ENCODE measurements around the gene ACYP1. TPM values are rescaled to one million over a fixed set of nuclear protein-coding genes. Genes with fewer than 3 reads are reported as not detected.

Gene ACYP1
- total RNA-seq, 4 donors from 2014 or later, result 6.6 to 36.0 (median 23.2) TPM

GRCh38 chr14:75094896-75095295, 31.1 kb upstream of the ACYP1 start:
- H3K27me3 ChIP-seq, result no peaks in the 10 kb centered on the region
- peaks cover 0 to 56% (median 21%) of the 10 kb centered on the region in 4 donors for H3K36me3 ChIP-seq
- H3K9me3 ChIP-seq, result no peaks in the 10 kb centered on the region
- H3K4me1 ChIP-seq, result peaks cover 0 to 7% (median 0%) of the 10 kb centered on the region in 4 donors
- no peak for TF ChIP-seq POLR2A (IDR thresholded peaks at IDR 0.05)
- intact Hi-C loops (cut with DNase I; ENCODE audit: low total_unique reads) (no loop called here), in situ Hi-C loops (cut with MboI; ENCODE audit: low pct_ligation_motif_present in 1 of 4, low pct_unique_long_range_greater_than_20kb in 1 of 4, low sequenced_read_pairs in 3 of 4) (loop anchor here in 2 of 4 donors (10.0 to 25.0 kb wide), 2 partner anchors 158 to 160 kb away; no protein-coding TSS in a partner anchor)
- WGBS, 2 donors (ENCODE audit: low coverage in 1 of 2), result 92 to 100% methylated on average over 3 of the region's 3 CpGs
- DNase-seq, result no peak
- no peak overlapping the region for H3K27ac ChIP-seq
- no peak overlapping the region for H3K4me3 ChIP-seq

- in situ Hi-C loops (cut with MboI; ENCODE audit: low pct_ligation_motif_present in 1 of 4, low pct_unique_long_range_greater_than_20kb in 1 of 4, low sequenced_read_pairs in 3 of 4) (loop anchor here in 2 of 4 donors (10.0 to 25.0 kb wide), 2 partner anchors 155 to 158 kb away; no protein-coding TSS in a partner anchor), intact Hi-C loops (cut with DNase I; ENCODE audit: low total_unique reads) (no loop called here)
- Histone ChIP-seq H3K27ac (no peak overlapping the region), H3K4me3 (no peak overlapping the region), H3K36me3 (peaks cover 0 to 50% (median 19%) of the 10 kb centered on the region in 4 donors), H3K27me3 (no peaks in the 10 kb centered on the region), H3K9me3 (no peaks in the 10 kb centered on the region), H3K4me1 (no peaks in the 10 kb centered on the region)
- TF ChIP-seq POLR2A (IDR thresholded peaks at IDR 0.05) (no peak), CTCF (IDR thresholded peaks at IDR 0.05) (no peak), POLR2AphosphoS5 (IDR thresholded peaks at IDR 0.05) (no peak), EP300 (IDR thresholded peaks at IDR 0.05; ENCODE audit: low read depth) (no peak)
- WGBS, 2 donors (ENCODE audit: low coverage in 1 of 2), result 89 to 92% methylated on average over 2 of the region's 2 CpGs
- no peak for DNase-seq
Measured at GRCh38 chr14:75092698-75093097, 28.9 kb upstream of the ACYP1 start.

- intact Hi-C loops (cut with DNase I; ENCODE audit: low total_unique reads), result no loop called here
- in situ Hi-C loops (cut with MboI; ENCODE audit: low pct_ligation_motif_present in 1 of 4, low pct_unique_long_range_greater_than_20kb in 1 of 4, low sequenced_read_pairs in 3 of 4), result loop anchor here in 2 of 4 donors (10.0 to 25.0 kb wide), 2 partner anchors 154 to 156 kb away; no protein-coding TSS in a partner anchor
- no peaks in the 10 kb centered on the region for H3K9me3 ChIP-seq
- H3K4me1 ChIP-seq, result no peaks in the 10 kb centered on the region
- no peak for TF ChIP-seq POLR2A (IDR thresholded peaks at IDR 0.05)
- TF ChIP-seq EP300 (IDR thresholded peaks at IDR 0.05; ENCODE audit: low read depth), result no peak
- no peak for TF ChIP-seq POLR2AphosphoS5 (IDR thresholded peaks at IDR 0.05)
- no peak for TF ChIP-seq CTCF (IDR thresholded peaks at IDR 0.05)
- no peak overlapping the region for H3K4me3 ChIP-seq
- WGBS, 2 donors (ENCODE audit: low coverage in 1 of 2), result 94% methylated on average over 8 of the region's 8 CpGs; no CpG with 5 or more reads in 1 of the 2 donors
- H3K27ac ChIP-seq, result no peak overlapping the region
- DNase-seq, result no peak
- peaks cover 0 to 56% (median 25%) of the 10 kb centered on the region in 4 donors for H3K36me3 ChIP-seq
- H3K27me3 ChIP-seq, result no peaks in the 10 kb centered on the region
Measured at GRCh38 chr14:75091251-75091650, 27.4 kb upstream of the ACYP1 start.

GRCh38 chr14:75090353-75090752, 26.5 kb upstream of the ACYP1 start:
- DNase-seq, result no peak
- Histone ChIP-seq H3K9me3 (no peaks in the 10 kb centered on the region), H3K27me3 (no peaks in the 10 kb centered on the region), H3K4me3 (no peak overlapping the region), H3K4me1 (no peaks in the 10 kb centered on the region), H3K27ac (no peak overlapping the region), H3K36me3 (peaks cover 0 to 60% (median 21%) of the 10 kb centered on the region in 4 donors)
- WGBS, 2 donors (ENCODE audit: low coverage in 1 of 2), result 78% methylated on average over 3 of the region's 3 CpGs; no CpG with 5 or more reads in 1 of the 2 donors
- no peak for TF ChIP-seq POLR2AphosphoS5 (IDR thresholded peaks at IDR 0.05)
- no peak for TF ChIP-seq POLR2A (IDR thresholded peaks at IDR 0.05)
- no peak for TF ChIP-seq EP300 (IDR thresholded peaks at IDR 0.05; ENCODE audit: low read depth)
- TF ChIP-seq CTCF (IDR thresholded peaks at IDR 0.05), result no peak
- intact Hi-C loops (cut with DNase I; ENCODE audit: low total_unique reads) (no loop called here), in situ Hi-C loops (cut with MboI; ENCODE audit: low pct_ligation_motif_present in 1 of 4, low pct_unique_long_range_greater_than_20kb in 1 of 4, low sequenced_read_pairs in 3 of 4) (loop anchor here in 2 of 4 donors (10.0 to 25.0 kb wide), 2 partner anchors 153 to 156 kb away; no protein-coding TSS in a partner anchor)
